ENCODE data around the gene PHEX.

The PHEX gene

DNA sequence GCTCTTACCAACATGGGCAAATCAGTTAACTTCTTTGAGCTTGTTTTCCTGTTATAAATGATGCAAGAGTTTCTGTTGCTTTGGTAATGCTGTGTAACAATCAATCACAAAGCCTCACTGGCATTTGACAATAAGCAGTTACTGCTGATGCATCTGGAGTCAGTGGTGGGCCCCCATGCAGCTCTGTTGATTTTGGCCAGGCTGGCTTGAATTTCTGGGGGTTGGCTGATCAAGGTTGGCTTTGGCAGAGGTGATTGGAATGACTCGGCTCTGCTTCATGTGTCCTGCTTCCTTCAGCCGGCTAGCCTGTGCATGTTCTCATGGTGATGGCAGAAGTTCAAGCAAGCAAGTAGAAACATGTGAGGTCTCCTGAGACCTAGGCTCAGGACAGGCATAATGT, 90.4 kb downstream of the PHEX start:
- Histone ChIP-seq H3K36me3 (ENCODE audit: insufficient read depth, low read length) (no peaks in the 10 kb centered on the region), H3F3A (ENCODE audit: insufficient read depth, low read length) (no peaks in the 10 kb centered on the region), H4K20me1 (ENCODE audit: insufficient read depth, low read length) (no peaks in the 10 kb centered on the region), H3K9ac (ENCODE audit: low read length) (no peak overlapping the region), H3K4me1 (ENCODE audit: insufficient read depth, low read length, severe bottlenecking) (no peaks in the 10 kb centered on the region), H3K9me2 (ENCODE audit: low read depth, low read length) (no peaks in the 10 kb centered on the region), H3K9me3 (ENCODE audit: low read length) (no peaks in the 10 kb centered on the region), H3K4me2 (ENCODE audit: low read length) (no peak overlapping the region), H3K79me2 (ENCODE audit: insufficient read depth, low read length) (no peaks in the 10 kb centered on the region), H3K4me3 (ENCODE audit: low read depth, low read length, poor library complexity, severe bottlenecking) (no peak overlapping the region), H3K27me3 (ENCODE audit: insufficient read depth, low read length) (no peaks in the 10 kb centered on the region), H3K27ac (ENCODE audit: low read depth, low read length, poor library complexity, severe bottlenecking) (no peak overlapping the region), H2AFZ (ENCODE audit: low read length) (no peak overlapping the region)
- TF ChIP-seq, protein P1, sequence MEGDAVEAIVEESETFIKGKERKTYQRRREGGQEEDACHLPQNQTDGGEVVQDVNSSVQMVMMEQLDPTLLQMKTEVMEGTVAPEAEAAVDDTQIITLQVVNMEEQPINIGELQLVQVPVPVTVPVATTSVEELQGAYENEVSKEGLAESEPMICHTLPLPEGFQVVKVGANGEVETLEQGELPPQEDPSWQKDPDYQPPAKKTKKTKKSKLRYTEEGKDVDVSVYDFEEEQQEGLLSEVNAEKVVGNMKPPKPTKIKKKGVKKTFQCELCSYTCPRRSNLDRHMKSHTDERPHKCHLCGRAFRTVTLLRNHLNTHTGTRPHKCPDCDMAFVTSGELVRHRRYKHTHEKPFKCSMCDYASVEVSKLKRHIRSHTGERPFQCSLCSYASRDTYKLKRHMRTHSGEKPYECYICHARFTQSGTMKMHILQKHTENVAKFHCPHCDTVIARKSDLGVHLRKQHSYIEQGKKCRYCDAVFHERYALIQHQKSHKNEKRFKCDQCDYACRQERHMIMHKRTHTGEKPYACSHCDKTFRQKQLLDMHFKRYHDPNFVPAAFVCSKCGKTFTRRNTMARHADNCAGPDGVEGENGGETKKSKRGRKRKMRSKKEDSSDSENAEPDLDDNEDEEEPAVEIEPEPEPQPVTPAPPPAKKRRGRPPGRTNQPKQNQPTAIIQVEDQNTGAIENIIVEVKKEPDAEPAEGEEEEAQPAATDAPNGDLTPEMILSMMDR (IDR thresholded peaks at IDR 0.05; ENCODE audit: low read length) = no peak
- no peak for TF ChIP-seq EZH2 (IDR thresholded peaks at IDR 0.05; ENCODE audit: borderline replicate concordance, low read length)

DNA sequence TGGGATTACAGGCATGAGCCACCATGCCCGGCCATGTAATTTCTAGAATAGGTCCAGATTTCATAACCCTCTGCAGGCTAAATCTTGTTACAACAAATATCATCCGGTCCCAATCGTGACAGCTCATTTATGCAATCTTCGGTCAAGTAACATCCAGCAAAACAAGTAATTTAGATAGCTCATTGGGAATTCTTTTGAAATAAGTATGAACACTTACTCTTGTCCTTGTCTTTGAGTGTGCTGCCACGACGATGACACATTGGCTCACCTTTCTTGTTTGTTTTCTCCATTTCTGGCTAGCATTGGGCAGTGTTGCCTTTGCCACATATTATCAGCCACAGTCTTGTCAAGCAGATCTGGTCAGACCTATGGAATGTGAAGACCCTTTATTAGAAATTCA, 92.0 kb downstream of the PHEX start:
- H3K27ac ChIP-seq (ENCODE audit: low read depth, low read length, poor library complexity, severe bottlenecking) = no peak overlapping the region
- H3K9ac ChIP-seq (ENCODE audit: low read length) = no peak overlapping the region
- TF ChIP-seq, protein P1 (IDR thresholded peaks at IDR 0.05; ENCODE audit: low read length) = no peak
- no peak for TF ChIP-seq EZH2 (IDR thresholded peaks at IDR 0.05; ENCODE audit: borderline replicate concordance, low read length)
- H4K20me1 ChIP-seq (ENCODE audit: insufficient read depth, low read length) = no peaks in the 10 kb centered on the region
- H3K4me1 ChIP-seq (ENCODE audit: insufficient read depth, low read length, severe bottlenecking) = no peaks in the 10 kb centered on the region
- no peaks in the 10 kb centered on the region for H3F3A ChIP-seq (ENCODE audit: insufficient read depth, low read length)
- H3K27me3 ChIP-seq (ENCODE audit: insufficient read depth, low read length) = no peaks in the 10 kb centered on the region
- no peak overlapping the region for H3K4me3 ChIP-seq (ENCODE audit: low read depth, low read length, poor library complexity, severe bottlenecking)
- H3K79me2 ChIP-seq (ENCODE audit: insufficient read depth, low read length) = no peaks in the 10 kb centered on the region
- no peaks in the 10 kb centered on the region for H3K9me3 ChIP-seq (ENCODE audit: low read length)
- no peaks in the 10 kb centered on the region for H3K9me2 ChIP-seq (ENCODE audit: low read depth, low read length)
- H2AFZ ChIP-seq (ENCODE audit: low read length) = no peak overlapping the region
- no peaks in the 10 kb centered on the region for H3K36me3 ChIP-seq (ENCODE audit: insufficient read depth, low read length)
- no peak overlapping the region for H3K4me2 ChIP-seq (ENCODE audit: low read length)

DNA sequence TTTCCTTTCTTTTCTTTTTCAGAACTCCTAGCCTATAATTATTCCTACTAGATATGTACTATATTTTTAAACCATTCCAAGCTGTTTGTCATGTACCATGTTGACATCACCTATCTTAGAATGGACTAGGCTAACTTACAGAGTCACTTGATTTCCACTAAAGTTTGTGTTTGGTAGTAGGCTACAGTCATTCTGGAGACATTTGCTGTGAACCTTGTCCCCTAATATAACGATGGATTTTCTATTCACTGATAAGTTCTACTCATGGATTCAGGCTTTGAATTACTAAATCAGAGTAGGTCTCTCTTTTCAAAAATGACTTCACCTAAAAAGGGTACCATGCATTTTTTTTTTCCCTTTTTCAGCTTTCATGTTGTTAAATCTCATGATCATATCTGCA, 93.4 kb downstream of the PHEX start:
- H3K4me2 ChIP-seq (ENCODE audit: low read length) = no peak overlapping the region
- H2AFZ ChIP-seq (ENCODE audit: low read length) = no peak overlapping the region
- no peaks in the 10 kb centered on the region for H3K4me1 ChIP-seq (ENCODE audit: insufficient read depth, low read length, severe bottlenecking)
- H3K9me2 ChIP-seq (ENCODE audit: low read depth, low read length) = no peaks in the 10 kb centered on the region
- no peaks in the 10 kb centered on the region for H3F3A ChIP-seq (ENCODE audit: insufficient read depth, low read length)
- no peaks in the 10 kb centered on the region for H3K79me2 ChIP-seq (ENCODE audit: insufficient read depth, low read length)
- TF ChIP-seq, protein P1 (IDR thresholded peaks at IDR 0.05; ENCODE audit: low read length) = no peak
- no peak for TF ChIP-seq EZH2 (IDR thresholded peaks at IDR 0.05; ENCODE audit: borderline replicate concordance, low read length)
- H3K4me3 ChIP-seq (ENCODE audit: low read depth, low read length, poor library complexity, severe bottlenecking) = no peak overlapping the region
- no peaks in the 10 kb centered on the region for H4K20me1 ChIP-seq (ENCODE audit: insufficient read depth, low read length)
- H3K27me3 ChIP-seq (ENCODE audit: insufficient read depth, low read length) = no peaks in the 10 kb centered on the region
- H3K27ac ChIP-seq (ENCODE audit: low read depth, low read length, poor library complexity, severe bottlenecking) = no peak overlapping the region
- no peaks in the 10 kb centered on the region for H3K9me3 ChIP-seq (ENCODE audit: low read length)
- H3K9ac ChIP-seq (ENCODE audit: low read length) = no peak overlapping the region
- H3K36me3 ChIP-seq (ENCODE audit: insufficient read depth, low read length) = no peaks in the 10 kb centered on the region
